ENCODE results near the gene ATAD1. TPM values are rescaled to one million over a fixed set of nuclear protein-coding genes. Genes with fewer than 3 reads are reported as not detected.

The ATAD1 gene
- total RNA-seq, 1 donor from 2014 or later = 50.1 TPM

DNA sequence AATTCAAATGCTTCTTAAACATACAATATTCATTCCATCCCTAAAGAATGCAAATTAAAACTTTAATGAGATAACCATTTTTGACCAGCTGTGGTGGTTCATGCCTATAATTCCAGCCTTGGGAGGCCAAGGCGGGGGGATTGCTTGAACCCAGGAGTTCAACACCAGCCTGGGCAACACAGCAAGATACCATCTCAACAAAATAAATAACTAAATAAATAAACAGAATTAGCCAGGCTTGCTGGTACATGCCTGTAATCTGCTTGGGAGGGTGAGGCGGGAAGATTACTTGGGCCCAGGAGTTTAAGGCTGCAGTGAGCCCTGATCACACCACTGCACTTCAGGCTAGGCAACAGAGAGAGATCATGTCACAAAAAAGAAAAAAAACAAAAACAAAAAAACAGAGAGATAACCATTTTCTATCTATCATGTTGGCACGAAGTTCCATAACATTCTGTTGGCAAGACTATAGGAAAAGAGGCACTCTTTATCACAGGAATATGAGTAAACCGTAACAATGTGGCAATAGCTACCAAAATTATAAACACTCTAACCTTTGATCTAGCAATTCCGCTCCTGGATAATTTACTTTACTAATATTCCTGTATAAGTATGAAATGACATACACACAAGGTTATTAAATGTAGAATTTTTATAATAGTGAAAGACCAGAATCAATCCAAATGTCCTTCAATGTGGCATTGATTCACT is 52.2 kb downstream of the ATAD1 start:
- H3K4me3 Mint-ChIP-seq = no peak overlapping the region
- peaks cover 4% of the 10 kb centered on the region for H3K4me1 Mint-ChIP-seq (ENCODE audit: unreplicated experiment)
- H3K27ac Mint-ChIP-seq = no peak overlapping the region
- H3K27me3 Mint-ChIP-seq = no peaks in the 10 kb centered on the region
- peaks cover 53% of the 10 kb centered on the region for H3K36me3 Mint-ChIP-seq
- TF ChIP-seq, protein P1, sequence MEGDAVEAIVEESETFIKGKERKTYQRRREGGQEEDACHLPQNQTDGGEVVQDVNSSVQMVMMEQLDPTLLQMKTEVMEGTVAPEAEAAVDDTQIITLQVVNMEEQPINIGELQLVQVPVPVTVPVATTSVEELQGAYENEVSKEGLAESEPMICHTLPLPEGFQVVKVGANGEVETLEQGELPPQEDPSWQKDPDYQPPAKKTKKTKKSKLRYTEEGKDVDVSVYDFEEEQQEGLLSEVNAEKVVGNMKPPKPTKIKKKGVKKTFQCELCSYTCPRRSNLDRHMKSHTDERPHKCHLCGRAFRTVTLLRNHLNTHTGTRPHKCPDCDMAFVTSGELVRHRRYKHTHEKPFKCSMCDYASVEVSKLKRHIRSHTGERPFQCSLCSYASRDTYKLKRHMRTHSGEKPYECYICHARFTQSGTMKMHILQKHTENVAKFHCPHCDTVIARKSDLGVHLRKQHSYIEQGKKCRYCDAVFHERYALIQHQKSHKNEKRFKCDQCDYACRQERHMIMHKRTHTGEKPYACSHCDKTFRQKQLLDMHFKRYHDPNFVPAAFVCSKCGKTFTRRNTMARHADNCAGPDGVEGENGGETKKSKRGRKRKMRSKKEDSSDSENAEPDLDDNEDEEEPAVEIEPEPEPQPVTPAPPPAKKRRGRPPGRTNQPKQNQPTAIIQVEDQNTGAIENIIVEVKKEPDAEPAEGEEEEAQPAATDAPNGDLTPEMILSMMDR (conservative IDR thresholded peaks at IDR 0.05) = no peak
- DNase-seq (ENCODE audit: extremely low spot score, unreplicated experiment) = no peak
- no peaks in the 10 kb centered on the region for H3K9me3 Mint-ChIP-seq

DNA sequence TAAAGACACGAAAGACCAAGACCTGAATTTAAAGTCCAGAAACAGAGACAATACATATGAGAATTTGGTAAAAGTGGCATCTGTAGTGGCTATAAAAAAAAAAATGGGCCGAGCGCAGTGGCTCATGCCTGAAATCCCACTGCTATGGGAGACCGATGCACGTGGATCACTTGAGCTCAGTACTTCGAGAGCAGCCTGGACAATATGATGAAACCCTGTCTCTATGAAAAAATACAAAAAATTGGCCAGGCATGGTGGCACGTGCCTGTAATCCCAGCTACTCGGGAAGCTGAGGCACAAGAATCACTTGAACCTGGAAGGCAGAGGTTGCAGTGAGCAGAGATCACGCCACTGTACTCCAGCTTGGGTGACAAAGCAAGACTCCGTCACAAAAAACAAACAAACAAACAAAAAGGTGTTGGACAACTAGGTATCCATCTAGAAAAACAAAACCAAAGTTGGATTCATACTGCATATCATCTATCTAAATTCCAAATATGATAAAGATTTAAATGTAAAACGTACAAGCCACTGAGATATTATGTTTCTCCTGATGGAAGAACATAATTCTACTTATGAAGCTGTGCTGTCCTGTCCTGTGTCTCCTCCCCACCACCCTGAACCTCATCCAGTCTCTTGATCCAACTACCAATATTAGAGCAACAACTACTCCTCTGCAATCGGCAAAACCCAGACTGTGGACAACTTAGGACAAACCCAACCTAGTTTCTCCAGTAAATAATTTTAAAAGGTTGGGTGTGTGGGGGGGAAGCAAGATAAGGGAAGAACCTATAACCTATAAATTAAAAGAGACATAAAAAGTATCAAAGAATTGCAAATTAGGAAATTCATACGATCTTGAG is 53.7 kb downstream of the ATAD1 start:
- TF ChIP-seq, protein P1 (conservative IDR thresholded peaks at IDR 0.05) = no peak
- no peak overlapping the region for H3K4me3 Mint-ChIP-seq
- H3K27ac Mint-ChIP-seq = no peak overlapping the region
- peaks cover 48% of the 10 kb centered on the region for H3K36me3 Mint-ChIP-seq
- no peak for DNase-seq (ENCODE audit: extremely low spot score, unreplicated experiment)
- H3K4me1 Mint-ChIP-seq (ENCODE audit: unreplicated experiment) = peaks cover 4% of the 10 kb centered on the region
- H3K27me3 Mint-ChIP-seq = no peaks in the 10 kb centered on the region
- H3K9me3 Mint-ChIP-seq = no peaks in the 10 kb centered on the region

DNA sequence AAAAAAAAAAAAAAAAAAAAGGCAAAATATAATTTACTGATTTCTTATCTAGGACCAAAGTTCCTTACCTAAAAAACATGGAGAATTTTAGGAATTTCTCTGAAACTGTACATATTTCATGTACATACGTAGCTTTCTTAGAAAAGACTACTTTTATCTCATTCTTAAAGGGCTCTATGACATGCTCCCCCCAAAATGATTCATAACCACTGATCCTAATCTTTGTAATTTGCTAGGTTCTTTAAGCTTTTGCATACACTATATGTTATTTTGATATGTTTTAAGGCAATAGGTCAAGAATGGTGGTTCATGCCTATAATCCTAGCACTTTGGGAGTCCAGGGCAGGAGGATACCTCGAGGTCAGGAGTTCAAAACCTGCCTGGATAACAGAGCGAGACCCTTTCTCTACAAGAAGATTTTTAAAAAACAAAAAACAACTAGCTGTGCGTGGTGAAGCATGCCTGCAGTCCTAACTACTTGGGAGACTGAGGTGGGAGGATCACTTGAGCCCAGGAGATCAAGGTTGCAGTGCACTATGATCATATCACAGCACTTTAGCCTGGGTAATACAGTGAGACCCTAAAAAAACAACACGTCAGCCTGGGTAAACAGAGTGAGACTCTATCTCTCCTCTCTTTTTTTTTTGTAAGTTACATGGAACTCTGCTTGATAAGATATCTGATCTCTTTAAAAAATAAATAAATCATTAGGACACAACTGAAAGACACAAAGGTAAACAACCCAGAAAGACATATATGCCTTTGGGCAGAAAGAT is 54.8 kb downstream of the ATAD1 start:
- H3K27me3 Mint-ChIP-seq = no peaks in the 10 kb centered on the region
- peaks cover 4% of the 10 kb centered on the region for H3K4me1 Mint-ChIP-seq (ENCODE audit: unreplicated experiment)
- no peak overlapping the region for H3K4me3 Mint-ChIP-seq
- peaks cover 44% of the 10 kb centered on the region for H3K36me3 Mint-ChIP-seq
- H3K9me3 Mint-ChIP-seq = no peaks in the 10 kb centered on the region
- no peak overlapping the region for H3K27ac Mint-ChIP-seq
- TF ChIP-seq, protein P1 (conservative IDR thresholded peaks at IDR 0.05) = no peak
- DNase-seq (ENCODE audit: extremely low spot score, unreplicated experiment) = no peak

DNA sequence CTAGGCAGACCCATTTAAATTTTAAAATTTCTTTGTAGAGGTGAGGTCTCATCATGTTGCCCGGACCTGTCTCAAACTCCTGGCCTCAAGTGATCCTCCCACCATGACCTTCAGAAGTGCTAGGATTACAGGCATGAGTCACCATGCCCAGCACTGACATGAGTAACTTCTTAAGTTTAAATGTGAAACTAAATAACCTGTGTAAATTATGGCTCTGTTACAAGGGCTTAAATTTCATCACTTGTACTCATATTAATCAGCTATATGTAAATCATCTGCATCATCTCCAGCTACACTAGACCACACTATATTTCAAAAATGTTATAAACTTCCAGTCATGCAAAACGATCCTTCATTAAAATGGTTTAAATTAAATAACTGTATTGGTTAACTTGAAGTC is 56.1 kb downstream of the ATAD1 start:
- H3K4me1 Mint-ChIP-seq (ENCODE audit: unreplicated experiment) = peaks cover 4% of the 10 kb centered on the region
- no peak overlapping the region for H3K4me3 Mint-ChIP-seq
- no peak overlapping the region for H3K27ac Mint-ChIP-seq
- no peaks in the 10 kb centered on the region for H3K9me3 Mint-ChIP-seq
- TF ChIP-seq, protein P1 (conservative IDR thresholded peaks at IDR 0.05) = no peak
- no peaks in the 10 kb centered on the region for H3K27me3 Mint-ChIP-seq
- peaks cover 36% of the 10 kb centered on the region for H3K36me3 Mint-ChIP-seq
- DNase-seq (ENCODE audit: extremely low spot score, unreplicated experiment) = no peak

DNA sequence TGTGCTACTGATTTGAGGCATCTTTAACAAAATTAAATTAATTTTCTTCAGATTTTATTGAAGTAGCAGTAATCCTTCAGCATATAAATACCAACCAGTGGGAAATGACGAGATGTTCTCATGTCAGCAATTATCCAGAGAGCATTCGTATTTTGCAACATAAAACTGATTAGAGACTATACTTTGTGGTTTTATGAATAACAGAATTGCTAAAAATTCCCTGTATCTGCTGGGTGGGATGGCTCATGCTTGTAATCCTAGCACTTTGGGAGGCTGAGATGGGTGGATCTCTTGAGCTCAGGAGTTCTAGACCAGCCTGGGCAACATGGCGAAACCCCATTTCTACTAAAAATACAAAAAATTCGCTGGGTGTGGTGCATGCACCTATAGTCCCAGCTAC is 56.9 kb downstream of the ATAD1 start:
- no peaks in the 10 kb centered on the region for H3K27me3 Mint-ChIP-seq
- no peak overlapping the region for H3K27ac Mint-ChIP-seq
- no peak for DNase-seq (ENCODE audit: extremely low spot score, unreplicated experiment)
- peaks cover 33% of the 10 kb centered on the region for H3K36me3 Mint-ChIP-seq
- no peaks in the 10 kb centered on the region for H3K9me3 Mint-ChIP-seq
- TF ChIP-seq, protein P1 (conservative IDR thresholded peaks at IDR 0.05) = no peak
- peaks cover 4% of the 10 kb centered on the region for H3K4me1 Mint-ChIP-seq (ENCODE audit: unreplicated experiment)
- H3K4me3 Mint-ChIP-seq = no peak overlapping the region

All from type B pancreatic cell (in vitro differentiated cells).